PC-3 (cell line): ENCODE data around the gene SLAMF6. TPM values are rescaled to one million over a fixed set of nuclear protein-coding genes. Genes with fewer than 3 reads are reported as not detected.

Source experiments
- ATAC-seq: fragments of 200-7000 bp; cut with Tn5 transposase; 2 replicates; pipeline ENCODE4 v1.9.1; 2020; ENCODE audit warnings: mild to moderate bottlenecking, moderate library complexity
- BruUV-seq: library from RNA; stranded (reverse); fragments of 400-500 nt; replicated peaks from 2 replicates; lab custom pipeline; 2021; lab: Mats Ljungman, UMichigan
- CTCF ChIA-PET: fragments of 300-600 bp; sonication (Branson Sonifier 250); formaldehyde crosslinking; loops from one replicate; lab custom pipeline; 2022; ENCODE audit warnings: antibody characterized with exemption; lab: Charles Lee
- POLR2A ChIA-PET: fragments of 300-600 bp; sonication (Branson Sonifier 250); formaldehyde crosslinking; loops from one replicate; lab custom pipeline; 2022; ENCODE audit warnings: antibody characterized with exemption; ENCODE audit not compliant: unreplicated experiment; lab: Charles Lee
- DNase-seq: peaks from one replicate; pipeline ENCODE4 v3.0.0-alpha.2; 2015
- H2AFZ ChIP-seq: fragments of 300-600 bp; sonication (generic); 2 replicates; pipeline ENCODE4 v1.6.0; 2016; ENCODE audit warnings: antibody characterized with exemption, low read length
- H3F3A ChIP-seq: fragments of 300-600 bp; sonication (generic); one replicate; pipeline ENCODE4 v1.6.0; 2017; ENCODE audit warnings: antibody characterized with exemption, low read length, control low read depth, mild to moderate bottlenecking; ENCODE audit not compliant: unreplicated experiment
- H3K27ac ChIP-seq: fragments of 300-600 bp; sonication (generic); 2 replicates; pipeline ENCODE4 v1.5.1; 2016; ENCODE audit warnings: mild to moderate bottlenecking, low read length
- H3K27me3 ChIP-seq: fragments of 300-600 bp; sonication (generic); 2 replicates; pipeline ENCODE4 v1.6.1; 2016; ENCODE audit warnings: low read length, mixed read lengths
- H3K36me3 ChIP-seq: fragments of 300-600 bp; sonication (generic); 2 replicates; pipeline ENCODE4 v1.6.1; 2016; ENCODE audit warnings: low read depth, mixed run types, low read length, mixed read lengths
- H3K4me1 ChIP-seq: fragments of 300-600 bp; sonication (generic); 2 replicates; pipeline ENCODE4 v1.5.1; 2016; ENCODE audit warnings: low read length; ENCODE audit not compliant: insufficient read depth
- H3K4me2 ChIP-seq: fragments of 300-600 bp; sonication (generic); 2 replicates; pipeline ENCODE4 v1.6.0; 2016; ENCODE audit warnings: low read length
- H3K4me3 ChIP-seq: fragments of 300-600 bp; sonication (generic); 2 replicates; pipeline ENCODE4 v1.5.1; 2016; ENCODE audit warnings: mild to moderate bottlenecking, low read length, mixed read lengths
- H3K79me2 ChIP-seq: fragments of 300-600 bp; sonication (generic); 2 replicates; pipeline ENCODE4 v1.6.1; 2017; ENCODE audit warnings: low read length, mixed read lengths
- H3K9ac ChIP-seq: fragments of 300-600 bp; sonication (generic); 2 replicates; pipeline ENCODE4 v1.6.0; 2016; ENCODE audit warnings: mild to moderate bottlenecking, low read length
- H3K9me2 ChIP-seq: fragments of 300-600 bp; sonication (generic); replicated peaks from 2 replicates; pipeline ENCODE4 v1.6.1; 2016; ENCODE audit warnings: mixed run types, low read length, mixed read lengths
- H3K9me3 ChIP-seq: fragments of 300-600 bp; sonication (generic); 2 replicates; pipeline ENCODE4 v1.6.1; 2016; ENCODE audit warnings: low read length, mixed read lengths
- H4K20me1 ChIP-seq: fragments of 300-600 bp; sonication (generic); 2 replicates; pipeline ENCODE4 v1.6.1; 2016; ENCODE audit warnings: low read length, mixed read lengths
- CTCF ChIP-seq: fragments of 300-600 bp; sonication (generic); conservative IDR thresholded peaks from 2 replicates; pipeline ENCODE4 v1.5.1; 2017; ENCODE audit warnings: antibody characterized with exemption, low read depth, mild to moderate bottlenecking, low read length
- EZH2 ChIP-seq: fragments of 300-600 bp; sonication (generic); IDR thresholded peaks from one replicate; pipeline ENCODE4 v1.6.1; 2017; ENCODE audit warnings: antibody characterized with exemption, mild to moderate bottlenecking, low read length; ENCODE audit not compliant: unreplicated experiment
- EZH2phosphoT487 ChIP-seq: fragments of 300-600 bp; sonication (generic); IDR thresholded peaks from 2 replicates; pipeline ENCODE4 v1.6.1; 2018; ENCODE audit warnings: mild to moderate bottlenecking, antibody characterized with exemption, low read length, borderline replicate concordance
- intact Hi-C: fragments of 100-400 bp; cut with micrococcal nuclease; formaldehyde crosslinking; loops from 2 replicates; pipeline ENCODE4 v1.9.0; 2023
- total RNA-seq: library from RNA; depleted of rRNA; stranded (reverse); fragments of >200 nt; gene quantifications from 2 replicates; pipeline ENCODE4 v1.2.3, GENCODE V29; 2014

Gene SLAMF6
- total RNA-seq, 1 experiment from 2014 or later, result not detected

- CTCF ChIA-PET, result no interaction called here
- H3K27ac ChIP-seq, result no peak overlapping the region
- no peak for TF ChIP-seq EZH2phosphoT487
- no peak for TF ChIP-seq CTCF
- no peak for TF ChIP-seq EZH2
- H3K4me1 ChIP-seq, result no peaks in the 10 kb centered on the region
- ATAC-seq (no peak), DNase-seq (no peak)
- no peak overlapping the region for H2AFZ ChIP-seq
- no peaks in the 10 kb centered on the region for H3K79me2 ChIP-seq
- H3F3A ChIP-seq, result no peaks in the 10 kb centered on the region
- BruUV-seq, result no TSS peak
- POLR2A ChIA-PET, result no interaction called here
- H3K4me3 ChIP-seq, result no peak overlapping the region
- no peaks in the 10 kb centered on the region for H3K36me3 ChIP-seq
- H3K4me2 ChIP-seq, result no peak overlapping the region
- intact Hi-C loops, result no loop called here
- H4K20me1 ChIP-seq, result no peaks in the 10 kb centered on the region
- peaks cover 73% of the 10 kb centered on the region for H3K27me3 ChIP-seq
- H3K9me3 ChIP-seq, result no peaks in the 10 kb centered on the region
- H3K9me2 ChIP-seq, result no peaks in the 10 kb centered on the region
- H3K9ac ChIP-seq, result no peak overlapping the region
These were observed 36.6 kb downstream of the SLAMF6 start for GRCh38 chr1:160486453-160486852.

GRCh38 chr1:160483505-160484185, 39.4 kb downstream of the SLAMF6 start:
- no peaks in the 10 kb centered on the region for H3K79me2 ChIP-seq
- ATAC-seq, result no peak
- POLR2A ChIA-PET, result no interaction called here

More at GRCh38 chr1:160483505-160484185, 39.4 kb downstream of the SLAMF6 start:
- H3K9ac ChIP-seq, result no peak overlapping the region
- H3K4me1 ChIP-seq, result no peaks in the 10 kb centered on the region
- no TSS peak for BruUV-seq
- H3K9me2 ChIP-seq, result no peaks in the 10 kb centered on the region
- no peak overlapping the region for H3K4me2 ChIP-seq
- no peak overlapping the region for H3K27ac ChIP-seq
- TF ChIP-seq CTCF, result no peak
- no peak for TF ChIP-seq EZH2phosphoT487
- TF ChIP-seq EZH2, result no peak
- CTCF ChIA-PET, result interaction anchor here (0.5 kb wide), 1 partner anchor 507 kb away, joined by 3 read pairs; no protein-coding TSS in a partner anchor
- no peaks in the 10 kb centered on the region for H4K20me1 ChIP-seq
- no peak overlapping the region for H3K4me3 ChIP-seq
- H2AFZ ChIP-seq, result no peak overlapping the region
- no peaks in the 10 kb centered on the region for H3F3A ChIP-seq
- H3K27me3 ChIP-seq, result peaks cover 49% of the 10 kb centered on the region
- intact Hi-C loops, result no loop called here
- no peak for DNase-seq
- no peaks in the 10 kb centered on the region for H3K9me3 ChIP-seq
- H3K36me3 ChIP-seq, result no peaks in the 10 kb centered on the region
